Measurements from ENCODE around the gene TTYH1. TPM values are rescaled to one million over a fixed set of nuclear protein-coding genes. Genes with fewer than 3 reads are reported as not detected.
A peak's percentile ranks its signal among the peaks of the same experiment; 100 is the strongest.

Gene TTYH1
- total and polyA plus RNA-seq, 9 of the 15 experiments (the other 6 are each of a cell fraction or from before 2014, with no cell fraction given): 0.08 TPM; not detected in 8

DNA sequence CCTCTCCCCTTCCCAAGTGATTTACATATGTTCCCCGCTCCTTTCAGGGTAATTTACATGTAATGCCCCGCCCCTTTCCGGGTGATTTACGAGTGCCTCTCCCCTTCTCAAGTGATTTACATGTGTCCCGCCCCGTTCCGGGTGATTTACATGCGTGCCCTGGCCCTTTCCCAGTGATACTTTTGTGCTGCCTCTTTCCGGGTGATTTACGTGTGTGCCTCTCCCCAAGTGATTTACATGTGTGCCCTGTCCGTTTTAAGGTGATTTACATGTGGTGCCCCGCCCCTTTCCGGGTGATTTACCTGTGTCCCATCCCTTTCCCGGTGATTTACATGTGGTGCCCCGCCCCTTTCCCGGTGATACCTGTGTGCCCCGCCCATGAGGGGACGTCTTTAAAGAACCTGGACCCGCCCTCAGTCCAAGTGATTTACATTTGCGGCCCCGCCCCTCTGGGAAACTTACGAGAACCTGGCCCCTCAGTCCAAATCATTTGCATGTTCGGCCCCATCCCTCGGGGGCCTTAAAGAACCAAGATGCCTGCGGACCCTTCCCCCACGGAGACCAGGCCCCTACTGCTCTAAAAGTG lies 48.9 kb downstream of the TTYH1 start (continued):
- TF ChIP-seq, protein P1, sequence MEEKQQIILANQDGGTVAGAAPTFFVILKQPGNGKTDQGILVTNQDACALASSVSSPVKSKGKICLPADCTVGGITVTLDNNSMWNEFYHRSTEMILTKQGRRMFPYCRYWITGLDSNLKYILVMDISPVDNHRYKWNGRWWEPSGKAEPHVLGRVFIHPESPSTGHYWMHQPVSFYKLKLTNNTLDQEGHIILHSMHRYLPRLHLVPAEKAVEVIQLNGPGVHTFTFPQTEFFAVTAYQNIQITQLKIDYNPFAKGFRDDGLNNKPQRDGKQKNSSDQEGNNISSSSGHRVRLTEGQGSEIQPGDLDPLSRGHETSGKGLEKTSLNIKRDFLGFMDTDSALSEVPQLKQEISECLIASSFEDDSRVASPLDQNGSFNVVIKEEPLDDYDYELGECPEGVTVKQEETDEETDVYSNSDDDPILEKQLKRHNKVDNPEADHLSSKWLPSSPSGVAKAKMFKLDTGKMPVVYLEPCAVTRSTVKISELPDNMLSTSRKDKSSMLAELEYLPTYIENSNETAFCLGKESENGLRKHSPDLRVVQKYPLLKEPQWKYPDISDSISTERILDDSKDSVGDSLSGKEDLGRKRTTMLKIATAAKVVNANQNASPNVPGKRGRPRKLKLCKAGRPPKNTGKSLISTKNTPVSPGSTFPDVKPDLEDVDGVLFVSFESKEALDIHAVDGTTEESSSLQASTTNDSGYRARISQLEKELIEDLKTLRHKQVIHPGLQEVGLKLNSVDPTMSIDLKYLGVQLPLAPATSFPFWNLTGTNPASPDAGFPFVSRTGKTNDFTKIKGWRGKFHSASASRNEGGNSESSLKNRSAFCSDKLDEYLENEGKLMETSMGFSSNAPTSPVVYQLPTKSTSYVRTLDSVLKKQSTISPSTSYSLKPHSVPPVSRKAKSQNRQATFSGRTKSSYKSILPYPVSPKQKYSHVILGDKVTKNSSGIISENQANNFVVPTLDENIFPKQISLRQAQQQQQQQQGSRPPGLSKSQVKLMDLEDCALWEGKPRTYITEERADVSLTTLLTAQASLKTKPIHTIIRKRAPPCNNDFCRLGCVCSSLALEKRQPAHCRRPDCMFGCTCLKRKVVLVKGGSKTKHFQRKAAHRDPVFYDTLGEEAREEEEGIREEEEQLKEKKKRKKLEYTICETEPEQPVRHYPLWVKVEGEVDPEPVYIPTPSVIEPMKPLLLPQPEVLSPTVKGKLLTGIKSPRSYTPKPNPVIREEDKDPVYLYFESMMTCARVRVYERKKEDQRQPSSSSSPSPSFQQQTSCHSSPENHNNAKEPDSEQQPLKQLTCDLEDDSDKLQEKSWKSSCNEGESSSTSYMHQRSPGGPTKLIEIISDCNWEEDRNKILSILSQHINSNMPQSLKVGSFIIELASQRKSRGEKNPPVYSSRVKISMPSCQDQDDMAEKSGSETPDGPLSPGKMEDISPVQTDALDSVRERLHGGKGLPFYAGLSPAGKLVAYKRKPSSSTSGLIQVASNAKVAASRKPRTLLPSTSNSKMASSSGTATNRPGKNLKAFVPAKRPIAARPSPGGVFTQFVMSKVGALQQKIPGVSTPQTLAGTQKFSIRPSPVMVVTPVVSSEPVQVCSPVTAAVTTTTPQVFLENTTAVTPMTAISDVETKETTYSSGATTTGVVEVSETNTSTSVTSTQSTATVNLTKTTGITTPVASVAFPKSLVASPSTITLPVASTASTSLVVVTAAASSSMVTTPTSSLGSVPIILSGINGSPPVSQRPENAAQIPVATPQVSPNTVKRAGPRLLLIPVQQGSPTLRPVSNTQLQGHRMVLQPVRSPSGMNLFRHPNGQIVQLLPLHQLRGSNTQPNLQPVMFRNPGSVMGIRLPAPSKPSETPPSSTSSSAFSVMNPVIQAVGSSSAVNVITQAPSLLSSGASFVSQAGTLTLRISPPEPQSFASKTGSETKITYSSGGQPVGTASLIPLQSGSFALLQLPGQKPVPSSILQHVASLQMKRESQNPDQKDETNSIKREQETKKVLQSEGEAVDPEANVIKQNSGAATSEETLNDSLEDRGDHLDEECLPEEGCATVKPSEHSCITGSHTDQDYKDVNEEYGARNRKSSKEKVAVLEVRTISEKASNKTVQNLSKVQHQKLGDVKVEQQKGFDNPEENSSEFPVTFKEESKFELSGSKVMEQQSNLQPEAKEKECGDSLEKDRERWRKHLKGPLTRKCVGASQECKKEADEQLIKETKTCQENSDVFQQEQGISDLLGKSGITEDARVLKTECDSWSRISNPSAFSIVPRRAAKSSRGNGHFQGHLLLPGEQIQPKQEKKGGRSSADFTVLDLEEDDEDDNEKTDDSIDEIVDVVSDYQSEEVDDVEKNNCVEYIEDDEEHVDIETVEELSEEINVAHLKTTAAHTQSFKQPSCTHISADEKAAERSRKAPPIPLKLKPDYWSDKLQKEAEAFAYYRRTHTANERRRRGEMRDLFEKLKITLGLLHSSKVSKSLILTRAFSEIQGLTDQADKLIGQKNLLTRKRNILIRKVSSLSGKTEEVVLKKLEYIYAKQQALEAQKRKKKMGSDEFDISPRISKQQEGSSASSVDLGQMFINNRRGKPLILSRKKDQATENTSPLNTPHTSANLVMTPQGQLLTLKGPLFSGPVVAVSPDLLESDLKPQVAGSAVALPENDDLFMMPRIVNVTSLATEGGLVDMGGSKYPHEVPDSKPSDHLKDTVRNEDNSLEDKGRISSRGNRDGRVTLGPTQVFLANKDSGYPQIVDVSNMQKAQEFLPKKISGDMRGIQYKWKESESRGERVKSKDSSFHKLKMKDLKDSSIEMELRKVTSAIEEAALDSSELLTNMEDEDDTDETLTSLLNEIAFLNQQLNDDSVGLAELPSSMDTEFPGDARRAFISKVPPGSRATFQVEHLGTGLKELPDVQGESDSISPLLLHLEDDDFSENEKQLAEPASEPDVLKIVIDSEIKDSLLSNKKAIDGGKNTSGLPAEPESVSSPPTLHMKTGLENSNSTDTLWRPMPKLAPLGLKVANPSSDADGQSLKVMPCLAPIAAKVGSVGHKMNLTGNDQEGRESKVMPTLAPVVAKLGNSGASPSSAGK (IDR thresholded peaks at IDR 0.05): no peak
- TF ChIP-seq C11orf30 (IDR thresholded peaks at IDR 0.05; ENCODE audit: low read depth) (no peak), HNRNPH1 (optimal IDR thresholded peaks at IDR 0.05; ENCODE audit: low read depth, low read length) (no peak), PHTF2 (CRISPR knock-in tag; IDR thresholded peaks at IDR 0.05) (no peak), ZEB2 (IDR thresholded peaks at IDR 0.05) (no peak), NRF1 (conservative IDR thresholded peaks at IDR 0.05 in 1 of 2, IDR thresholded peaks at IDR 0.05 in 1 of 2) (peak; percentile 12 to 24; a peak in 2 of 4 replicates), PPARD (CRISPR knock-in tag; IDR thresholded peaks at IDR 0.05) (no peak), CEBPB (tag; IDR thresholded peaks at IDR 0.05) (no peak)
- TF ChIP-seq, protein P2, sequence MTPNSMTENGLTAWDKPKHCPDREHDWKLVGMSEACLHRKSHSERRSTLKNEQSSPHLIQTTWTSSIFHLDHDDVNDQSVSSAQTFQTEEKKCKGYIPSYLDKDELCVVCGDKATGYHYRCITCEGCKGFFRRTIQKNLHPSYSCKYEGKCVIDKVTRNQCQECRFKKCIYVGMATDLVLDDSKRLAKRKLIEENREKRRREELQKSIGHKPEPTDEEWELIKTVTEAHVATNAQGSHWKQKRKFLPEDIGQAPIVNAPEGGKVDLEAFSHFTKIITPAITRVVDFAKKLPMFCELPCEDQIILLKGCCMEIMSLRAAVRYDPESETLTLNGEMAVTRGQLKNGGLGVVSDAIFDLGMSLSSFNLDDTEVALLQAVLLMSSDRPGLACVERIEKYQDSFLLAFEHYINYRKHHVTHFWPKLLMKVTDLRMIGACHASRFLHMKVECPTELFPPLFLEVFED (CRISPR knock-in tag; conservative IDR thresholded peaks at IDR 0.05): peak; percentile 58; the same call in 1 of the 2 replicates
- TF ChIP-seq, protein P3, sequence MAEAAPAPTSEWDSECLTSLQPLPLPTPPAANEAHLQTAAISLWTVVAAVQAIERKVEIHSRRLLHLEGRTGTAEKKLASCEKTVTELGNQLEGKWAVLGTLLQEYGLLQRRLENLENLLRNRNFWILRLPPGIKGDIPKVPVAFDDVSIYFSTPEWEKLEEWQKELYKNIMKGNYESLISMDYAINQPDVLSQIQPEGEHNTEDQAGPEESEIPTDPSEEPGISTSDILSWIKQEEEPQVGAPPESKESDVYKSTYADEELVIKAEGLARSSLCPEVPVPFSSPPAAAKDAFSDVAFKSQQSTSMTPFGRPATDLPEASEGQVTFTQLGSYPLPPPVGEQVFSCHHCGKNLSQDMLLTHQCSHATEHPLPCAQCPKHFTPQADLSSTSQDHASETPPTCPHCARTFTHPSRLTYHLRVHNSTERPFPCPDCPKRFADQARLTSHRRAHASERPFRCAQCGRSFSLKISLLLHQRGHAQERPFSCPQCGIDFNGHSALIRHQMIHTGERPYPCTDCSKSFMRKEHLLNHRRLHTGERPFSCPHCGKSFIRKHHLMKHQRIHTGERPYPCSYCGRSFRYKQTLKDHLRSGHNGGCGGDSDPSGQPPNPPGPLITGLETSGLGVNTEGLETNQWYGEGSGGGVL (CRISPR knock-in tag; IDR thresholded peaks at IDR 0.05): no peak
- TF ChIP-seq, protein P4, sequence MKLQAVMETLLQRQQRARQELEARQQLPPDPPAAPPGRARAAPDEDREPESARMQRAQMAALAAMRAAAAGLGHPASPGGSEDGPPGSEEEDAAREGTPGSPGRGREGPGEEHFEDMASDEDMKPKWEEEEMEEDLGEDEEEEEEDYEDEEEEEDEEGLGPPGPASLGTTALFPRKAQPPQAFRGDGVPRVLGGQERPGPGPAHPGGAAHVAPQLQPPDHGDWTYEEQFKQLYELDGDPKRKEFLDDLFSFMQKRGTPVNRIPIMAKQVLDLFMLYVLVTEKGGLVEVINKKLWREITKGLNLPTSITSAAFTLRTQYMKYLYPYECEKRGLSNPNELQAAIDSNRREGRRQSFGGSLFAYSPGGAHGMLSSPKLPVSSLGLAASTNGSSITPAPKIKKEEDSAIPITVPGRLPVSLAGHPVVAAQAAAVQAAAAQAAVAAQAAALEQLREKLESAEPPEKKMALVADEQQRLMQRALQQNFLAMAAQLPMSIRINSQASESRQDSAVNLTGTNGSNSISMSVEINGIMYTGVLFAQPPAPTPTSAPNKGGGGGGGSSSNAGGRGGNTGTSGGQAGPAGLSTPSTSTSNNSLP (IDR thresholded peaks at IDR 0.05; ENCODE audit: borderline replicate concordance, low read depth, low read length): no peak; the same call in 1 of the 2 replicates

Measured in K562 (cell line).